GM18507 (cell line): ENCODE results near the gene TMEM182.

Experiments
- DNase-seq: peaks from one replicate; pipeline ENCODE4 v3.0.0; 2011; ENCODE audit warnings: low read depth; ENCODE audit not compliant: insufficient read length; ENCODE audit errors: extremely low spot score
- FAIRE-seq: peaks from 2 replicates; lab custom pipeline; 2011; peaks lifted over from hg19 to GRCh38; lab: Jason Lieb, UNC

Gene TMEM182

DNA sequence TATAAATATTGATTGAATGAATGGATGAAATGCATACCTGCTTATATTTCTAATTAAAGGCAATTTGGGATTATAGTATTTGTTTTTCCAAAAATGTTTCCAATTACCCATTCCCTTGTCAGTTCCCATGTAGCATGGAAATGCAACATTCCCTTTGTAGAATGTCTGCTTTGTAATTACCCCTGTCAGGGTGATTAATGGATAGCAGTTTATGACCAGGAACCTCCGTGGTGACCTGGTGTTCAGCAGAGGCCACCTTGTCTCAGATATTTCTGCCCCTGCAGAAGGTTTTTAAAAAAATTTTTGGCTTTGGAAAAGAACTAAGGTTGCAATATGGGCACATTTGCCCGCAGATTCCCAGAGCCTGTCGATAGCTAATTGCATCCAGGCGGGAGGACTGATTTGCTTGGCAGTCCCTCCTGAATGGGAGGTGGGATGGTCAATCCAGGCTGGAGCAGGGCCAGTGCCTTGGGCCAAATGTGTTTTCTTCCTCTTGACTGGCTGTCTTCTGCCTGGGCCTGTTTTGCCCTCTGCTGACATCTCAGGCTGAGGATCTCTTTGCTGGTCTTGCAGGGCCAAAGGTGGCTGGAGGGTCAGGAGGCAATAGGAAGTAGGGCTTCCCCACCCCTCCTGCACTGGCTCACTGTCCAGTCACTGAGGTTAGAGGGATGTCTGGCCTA, 82.1 kb downstream of the TMEM182 start:
- no peak for DNase-seq
- FAIRE-seq: no peak

GRCh38 chr2:102844911-102845310, 83.1 kb downstream of the TMEM182 start:
- no peak for FAIRE-seq
- DNase-seq: no peak

GRCh38 chr2:102848366-102848839, 86.6 kb downstream of the TMEM182 start:
- FAIRE-seq (no peak), DNase-seq (no peak)

DNA sequence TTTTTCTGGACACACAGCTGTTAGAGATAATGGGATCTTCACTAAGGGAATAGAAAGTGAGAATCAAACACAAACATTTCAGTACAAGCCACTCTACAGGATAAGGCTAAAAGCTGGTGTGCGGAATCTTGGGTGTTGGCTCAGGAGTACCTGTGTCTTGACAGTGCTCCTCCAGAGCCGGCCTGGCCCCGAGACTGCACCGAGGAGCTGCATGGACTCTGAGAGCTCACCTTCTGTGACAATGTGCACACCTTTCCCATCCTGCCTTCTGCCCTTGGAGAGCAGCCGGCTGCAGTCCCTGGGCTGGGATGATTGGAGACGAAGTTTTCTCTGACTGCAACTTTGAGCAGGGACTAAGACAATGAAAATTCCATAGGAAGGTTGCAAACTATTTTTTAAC, 89.1 kb downstream of the TMEM182 start:
- no peak for FAIRE-seq

GRCh38 chr2:102852867-102853266, 91.0 kb downstream of the TMEM182 start:
- no peak for FAIRE-seq
- DNase-seq: no peak

More for the DNA sequence above, 89.1 kb downstream of the TMEM182 start:
- no peak for DNase-seq
